ENCODE results near the gene CNPY2. TPM values are rescaled to one million over a fixed set of nuclear protein-coding genes. Genes with fewer than 3 reads are reported as not detected.

The CNPY2 gene
- total and polyA plus RNA-seq, 2 of the 13 experiments (the other 11 are each of a cell fraction or from before 2014, with no cell fraction given), result 285 to 356 TPM

DNA sequence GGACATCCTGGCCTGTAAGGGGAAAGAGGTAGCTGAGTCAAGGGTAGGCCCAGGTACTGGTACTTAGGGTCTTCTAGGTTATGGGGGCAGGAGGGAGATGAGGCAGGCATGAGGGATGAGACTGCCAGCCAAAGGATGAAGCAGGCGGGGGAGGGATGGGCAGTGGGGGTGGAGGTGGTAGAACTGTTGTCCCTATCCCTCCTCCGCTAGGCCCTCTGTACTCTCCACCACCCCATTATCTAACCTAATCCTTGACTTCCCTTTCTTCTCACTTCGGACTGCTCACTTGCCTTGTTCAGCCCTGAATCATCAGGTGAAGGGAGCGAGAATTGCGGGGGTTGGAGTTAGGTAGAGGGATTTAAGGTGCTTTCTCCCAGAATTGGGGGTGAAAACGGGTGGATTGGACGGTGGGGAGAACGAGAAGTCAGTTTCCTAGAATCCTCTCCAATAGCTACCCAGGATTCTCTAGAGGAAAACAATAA lies 17.4 kb upstream of the CNPY2 start (continued):
- TF ChIP-seq TBL1XR1 (IDR thresholded peaks at IDR 0.05; ENCODE audit: borderline replicate concordance, low read length, partially characterized antibody) (no peak), CCDC6 (CRISPR knock-in tag; IDR thresholded peaks at IDR 0.05) (peak; percentile 38; the same call in 1 of the 2 replicates), GFI1 (CRISPR knock-in tag; IDR thresholded peaks at IDR 0.05; ENCODE audit: borderline replicate concordance) (no peak)

DNA sequence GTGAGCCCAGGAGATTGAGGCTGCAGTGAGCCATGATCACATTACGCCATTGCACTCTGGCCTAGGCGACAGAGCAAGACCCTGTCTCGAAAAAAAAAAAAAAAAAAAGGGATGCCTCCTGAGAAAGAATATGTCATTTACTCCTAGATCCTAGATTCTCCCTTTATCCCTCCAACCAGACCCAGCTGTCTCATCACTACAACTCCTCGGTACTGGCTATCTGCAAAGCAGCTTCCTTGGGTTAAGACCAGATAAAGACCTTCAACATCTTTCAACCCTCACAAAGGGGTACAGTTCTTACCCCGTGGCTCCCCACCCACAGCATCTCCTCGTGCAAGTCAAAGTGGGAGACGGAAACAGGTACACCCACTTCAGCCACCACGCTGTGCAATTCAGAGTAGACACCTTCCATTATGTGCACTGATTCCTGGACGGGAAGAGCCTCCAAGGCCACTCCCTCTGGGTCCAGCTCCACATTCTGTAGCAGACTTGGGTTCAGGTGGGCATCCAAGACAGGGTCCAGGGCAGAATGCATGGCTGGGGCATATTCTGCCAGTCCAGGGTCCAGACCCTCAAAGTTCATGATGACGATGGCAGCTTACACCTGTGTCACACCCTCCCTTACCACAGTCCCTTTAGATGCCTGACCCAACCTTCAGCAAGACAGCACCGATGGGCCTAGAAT lies 16.9 kb upstream of the CNPY2 start:
- POLR2A ChIA-PET, result interaction anchor here (0.7 to 4.7 kb wide), 19 partner anchors 12 to 779 kb away, joined by 3 to 81 read pairs (median 4); partner anchors contain the start of genes APOF, CNPY2, COQ10A and ESYT1
- Histone ChIP-seq H3K4me1 (ENCODE audit: insufficient read depth, low read length) (peaks cover 36% of the 10 kb centered on the region), H3K36me3 (replicated peaks in 1 of 2; ENCODE audit: control insufficient read depth in 1 of 2, insufficient read depth in 2 of 2, low read length in 2 of 2) (peaks cover 3 to 9% of the 10 kb centered on the region in 2 experiments; a peak in 2 of 5 replicates), H3K9ac (ENCODE audit: insufficient read depth, low read depth, low read length) (peak overlapping the region; percentile 83; the same call in 1 of the 2 replicates), H4K20me1 (ENCODE audit: insufficient read depth, low read length) (no peaks in the 10 kb centered on the region), H3K4me2 (ENCODE audit: low read depth, low read length) (peak overlapping the region; percentile 88), H3K27ac (ENCODE audit: extremely low read length, insufficient read depth, low read length) (peak overlapping the region; percentile 88), H3K9me3 (ENCODE audit: low read length) (no peaks in the 10 kb centered on the region), H3K4me3 (replicated peaks in 1 of 3; ENCODE audit: insufficient read depth in 1 of 3, low read depth in 2 of 3, low read length in 3 of 3) (peak overlapping the region; percentile 49 to 74 (median 71); a peak in 5 of 6 replicates), H2AFZ (ENCODE audit: low read length) (no peak overlapping the region), H3K27me3 (ENCODE audit: control insufficient read depth in 1 of 2, insufficient read depth in 2 of 2, low read length in 2 of 2) (no peaks in the 10 kb centered on the region; a peak in 1 of 5 replicates), H3K79me2 (ENCODE audit: insufficient read depth, low read length) (no peaks in the 10 kb centered on the region)
- intact Hi-C loops (cut with micrococcal nuclease; ENCODE audit: unreplicated experiment), result no loop called here
- FAIRE-seq (no peak), DNase-seq (ENCODE audit: low spot score) (no peak), ATAC-seq (peak; percentile 3; the same call in 1 of the 3 replicates)
- 97% methylated on average over 11 of the region's 11 CpGs for WGBS (ENCODE audit: low lambda C conversion rate)
- in situ Hi-C loops (cut with HindIII; ENCODE audit: extremely low pct_ligation_motif_present, low pct_unique_long_range_greater_than_20kb), result no loop called here
- CTCF ChIA-PET (ENCODE audit: low intra/inter-chr PET ratio, low total read pairs), result no interaction called here
- BruUV-seq (replicated peaks), result no TSS peak
- TF ChIP-seq, protein P1, sequence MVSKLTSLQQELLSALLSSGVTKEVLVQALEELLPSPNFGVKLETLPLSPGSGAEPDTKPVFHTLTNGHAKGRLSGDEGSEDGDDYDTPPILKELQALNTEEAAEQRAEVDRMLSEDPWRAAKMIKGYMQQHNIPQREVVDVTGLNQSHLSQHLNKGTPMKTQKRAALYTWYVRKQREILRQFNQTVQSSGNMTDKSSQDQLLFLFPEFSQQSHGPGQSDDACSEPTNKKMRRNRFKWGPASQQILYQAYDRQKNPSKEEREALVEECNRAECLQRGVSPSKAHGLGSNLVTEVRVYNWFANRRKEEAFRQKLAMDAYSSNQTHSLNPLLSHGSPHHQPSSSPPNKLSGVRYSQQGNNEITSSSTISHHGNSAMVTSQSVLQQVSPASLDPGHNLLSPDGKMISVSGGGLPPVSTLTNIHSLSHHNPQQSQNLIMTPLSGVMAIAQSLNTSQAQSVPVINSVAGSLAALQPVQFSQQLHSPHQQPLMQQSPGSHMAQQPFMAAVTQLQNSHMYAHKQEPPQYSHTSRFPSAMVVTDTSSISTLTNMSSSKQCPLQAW (CRISPR knock-in tag; IDR thresholded peaks at IDR 0.05), result 0 out of 2 replicates have a peak, but pooled peaks have one; percentile 47
- TF ChIP-seq ZNF569 (CRISPR knock-in tag; IDR thresholded peaks at IDR 0.05; ENCODE audit: borderline replicate concordance), result no peak
- no peak for TF ChIP-seq ZNF703 (CRISPR knock-in tag; IDR thresholded peaks at IDR 0.05; ENCODE audit: borderline replicate concordance)
- TF ChIP-seq ZNF572 (CRISPR knock-in tag; IDR thresholded peaks at IDR 0.05), result 0 out of 2 replicates have a peak, but pooled peaks have one; percentile 68
- TF ChIP-seq U2AF2 (IDR thresholded peaks at IDR 0.05; ENCODE audit: low read depth, low read length), result no peak
- peak; percentile 67; the same call in 1 of the 2 replicates for TF ChIP-seq ZBTB38 (CRISPR knock-in tag; IDR thresholded peaks at IDR 0.05)
- 0 out of 2 replicates have a peak, but pooled peaks have one; percentile 27 for TF ChIP-seq ZSCAN21 (CRISPR knock-in tag; IDR thresholded peaks at IDR 0.05; ENCODE audit: borderline replicate concordance)
- no peak for TF ChIP-seq ZNF24 (IDR thresholded peaks at IDR 0.05)
- no peak for TF ChIP-seq SOX13 (IDR thresholded peaks at IDR 0.05)
- TF ChIP-seq SOX13 (CRISPR knock-in tag; conservative IDR thresholded peaks at IDR 0.05 in 1 of 2, IDR thresholded peaks at IDR 0.05 in 1 of 2), result no peak

Data from HepG2 (cell line).